ENCODE measurements around the gene CAB39. TPM values are rescaled to one million over a fixed set of nuclear protein-coding genes. Genes with fewer than 3 reads are reported as not detected.

Gene CAB39
- polyA plus RNA-seq, 1 donor from 2014 or later, result 118 TPM

DNA sequence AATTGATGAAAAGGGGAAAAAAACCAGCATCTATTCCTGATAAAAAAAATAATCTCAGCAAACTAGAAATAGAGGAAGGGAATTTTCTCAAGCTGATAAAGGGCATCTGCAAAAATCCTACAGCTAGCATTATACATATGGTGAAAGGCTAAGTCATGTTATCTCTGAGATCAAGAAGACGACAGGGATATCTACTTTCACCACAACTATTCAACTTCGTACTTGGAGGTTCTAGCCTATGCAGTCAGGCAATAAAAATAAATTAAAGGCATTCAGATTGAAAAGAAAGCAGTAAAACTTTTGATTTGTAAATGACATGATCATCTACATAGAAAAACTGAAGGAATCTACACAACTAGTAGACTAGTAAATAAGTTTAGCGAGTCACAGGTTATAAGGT, 58.2 kb downstream of the CAB39 start:
- no peak overlapping the region for H3K4me2 ChIP-seq (ENCODE audit: low read length)
- H3K27ac ChIP-seq (ENCODE audit: low read length), result no peak overlapping the region
- no peak overlapping the region for H3K9ac ChIP-seq (ENCODE audit: low read length)
- peaks cover 4% of the 10 kb centered on the region for H3K36me3 ChIP-seq (ENCODE audit: insufficient read depth, low read length)
- H2AFZ ChIP-seq (ENCODE audit: low read depth, low read length), result no peak overlapping the region
- TF ChIP-seq EZH2 (IDR thresholded peaks at IDR 0.05; ENCODE audit: borderline replicate concordance, insufficient read depth, low read length, poor library complexity, severe bottlenecking), result no peak
- TF ChIP-seq, protein P1, sequence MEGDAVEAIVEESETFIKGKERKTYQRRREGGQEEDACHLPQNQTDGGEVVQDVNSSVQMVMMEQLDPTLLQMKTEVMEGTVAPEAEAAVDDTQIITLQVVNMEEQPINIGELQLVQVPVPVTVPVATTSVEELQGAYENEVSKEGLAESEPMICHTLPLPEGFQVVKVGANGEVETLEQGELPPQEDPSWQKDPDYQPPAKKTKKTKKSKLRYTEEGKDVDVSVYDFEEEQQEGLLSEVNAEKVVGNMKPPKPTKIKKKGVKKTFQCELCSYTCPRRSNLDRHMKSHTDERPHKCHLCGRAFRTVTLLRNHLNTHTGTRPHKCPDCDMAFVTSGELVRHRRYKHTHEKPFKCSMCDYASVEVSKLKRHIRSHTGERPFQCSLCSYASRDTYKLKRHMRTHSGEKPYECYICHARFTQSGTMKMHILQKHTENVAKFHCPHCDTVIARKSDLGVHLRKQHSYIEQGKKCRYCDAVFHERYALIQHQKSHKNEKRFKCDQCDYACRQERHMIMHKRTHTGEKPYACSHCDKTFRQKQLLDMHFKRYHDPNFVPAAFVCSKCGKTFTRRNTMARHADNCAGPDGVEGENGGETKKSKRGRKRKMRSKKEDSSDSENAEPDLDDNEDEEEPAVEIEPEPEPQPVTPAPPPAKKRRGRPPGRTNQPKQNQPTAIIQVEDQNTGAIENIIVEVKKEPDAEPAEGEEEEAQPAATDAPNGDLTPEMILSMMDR (IDR thresholded peaks at IDR 0.05; ENCODE audit: poor library complexity, severe bottlenecking), result no peak
- no peak for TF ChIP-seq RAD21 (conservative IDR thresholded peaks at IDR 0.05)
- TF ChIP-seq EP300 (conservative IDR thresholded peaks at IDR 0.05; ENCODE audit: poor library complexity, severe bottlenecking), result no peak
- no peak for TF ChIP-seq TAF1 (IDR thresholded peaks at IDR 0.05; ENCODE audit: low read depth)
- no peak for TF ChIP-seq MXI1 (conservative IDR thresholded peaks at IDR 0.05; ENCODE audit: poor library complexity, severe bottlenecking)
- TF ChIP-seq, protein P2, sequence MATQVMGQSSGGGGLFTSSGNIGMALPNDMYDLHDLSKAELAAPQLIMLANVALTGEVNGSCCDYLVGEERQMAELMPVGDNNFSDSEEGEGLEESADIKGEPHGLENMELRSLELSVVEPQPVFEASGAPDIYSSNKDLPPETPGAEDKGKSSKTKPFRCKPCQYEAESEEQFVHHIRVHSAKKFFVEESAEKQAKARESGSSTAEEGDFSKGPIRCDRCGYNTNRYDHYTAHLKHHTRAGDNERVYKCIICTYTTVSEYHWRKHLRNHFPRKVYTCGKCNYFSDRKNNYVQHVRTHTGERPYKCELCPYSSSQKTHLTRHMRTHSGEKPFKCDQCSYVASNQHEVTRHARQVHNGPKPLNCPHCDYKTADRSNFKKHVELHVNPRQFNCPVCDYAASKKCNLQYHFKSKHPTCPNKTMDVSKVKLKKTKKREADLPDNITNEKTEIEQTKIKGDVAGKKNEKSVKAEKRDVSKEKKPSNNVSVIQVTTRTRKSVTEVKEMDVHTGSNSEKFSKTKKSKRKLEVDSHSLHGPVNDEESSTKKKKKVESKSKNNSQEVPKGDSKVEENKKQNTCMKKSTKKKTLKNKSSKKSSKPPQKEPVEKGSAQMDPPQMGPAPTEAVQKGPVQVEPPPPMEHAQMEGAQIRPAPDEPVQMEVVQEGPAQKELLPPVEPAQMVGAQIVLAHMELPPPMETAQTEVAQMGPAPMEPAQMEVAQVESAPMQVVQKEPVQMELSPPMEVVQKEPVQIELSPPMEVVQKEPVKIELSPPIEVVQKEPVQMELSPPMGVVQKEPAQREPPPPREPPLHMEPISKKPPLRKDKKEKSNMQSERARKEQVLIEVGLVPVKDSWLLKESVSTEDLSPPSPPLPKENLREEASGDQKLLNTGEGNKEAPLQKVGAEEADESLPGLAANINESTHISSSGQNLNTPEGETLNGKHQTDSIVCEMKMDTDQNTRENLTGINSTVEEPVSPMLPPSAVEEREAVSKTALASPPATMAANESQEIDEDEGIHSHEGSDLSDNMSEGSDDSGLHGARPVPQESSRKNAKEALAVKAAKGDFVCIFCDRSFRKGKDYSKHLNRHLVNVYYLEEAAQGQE (IDR thresholded peaks at IDR 0.05; ENCODE audit: borderline replicate concordance), result no peak
- TF ChIP-seq POLR2AphosphoS5 (IDR thresholded peaks at IDR 0.05), result no peak
- TF ChIP-seq SMC3 (conservative IDR thresholded peaks at IDR 0.05; ENCODE audit: poor library complexity), result no peak
- H3K9me2 ChIP-seq (ENCODE audit: insufficient read depth, low read length), result no peaks in the 10 kb centered on the region
- H3K4me3 ChIP-seq (ENCODE audit: low read length), result no peak overlapping the region
- no peaks in the 10 kb centered on the region for H3K79me2 ChIP-seq (replicated peaks; ENCODE audit: insufficient read depth, low read length)
- H3K27me3 ChIP-seq (ENCODE audit: insufficient read depth, low read depth, low read length), result no peaks in the 10 kb centered on the region
- no peaks in the 10 kb centered on the region for H3F3A ChIP-seq (ENCODE audit: insufficient read depth, low read length, poor library complexity, severe bottlenecking)
- no peaks in the 10 kb centered on the region for H3K9me3 ChIP-seq (ENCODE audit: low read length)
- no peaks in the 10 kb centered on the region for H4K20me1 ChIP-seq (ENCODE audit: insufficient read depth)

DNA sequence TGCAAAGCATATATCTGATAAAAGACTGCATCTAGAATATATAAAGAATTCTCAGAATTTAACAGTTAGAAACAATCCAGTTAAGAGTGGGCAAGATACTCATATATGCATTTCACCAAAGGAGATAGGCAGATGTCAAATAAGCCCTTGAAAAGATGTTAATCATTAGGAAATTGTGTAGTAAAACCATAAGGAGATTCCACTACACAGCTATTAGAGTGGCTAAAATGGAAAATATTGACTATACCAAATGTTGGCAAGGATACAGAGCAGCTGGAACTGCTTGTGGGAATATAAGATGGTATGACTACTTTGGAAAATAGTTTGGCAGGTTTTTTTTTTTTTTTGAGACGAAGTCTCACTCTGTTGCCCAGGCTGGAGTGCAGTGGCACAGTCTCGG, 59.5 kb downstream of the CAB39 start:
- TF ChIP-seq SMC3 (conservative IDR thresholded peaks at IDR 0.05; ENCODE audit: poor library complexity) (no peak), TAF1 (IDR thresholded peaks at IDR 0.05; ENCODE audit: low read depth) (no peak), EP300 (conservative IDR thresholded peaks at IDR 0.05; ENCODE audit: poor library complexity, severe bottlenecking) (no peak), MXI1 (conservative IDR thresholded peaks at IDR 0.05; ENCODE audit: poor library complexity, severe bottlenecking) (no peak), POLR2AphosphoS5 (IDR thresholded peaks at IDR 0.05) (no peak), RAD21 (conservative IDR thresholded peaks at IDR 0.05) (no peak), EZH2 (IDR thresholded peaks at IDR 0.05; ENCODE audit: borderline replicate concordance, insufficient read depth, low read length, poor library complexity, severe bottlenecking) (no peak)
- TF ChIP-seq, protein P1 (IDR thresholded peaks at IDR 0.05; ENCODE audit: poor library complexity, severe bottlenecking), result no peak
- TF ChIP-seq, protein P2 (IDR thresholded peaks at IDR 0.05; ENCODE audit: borderline replicate concordance), result no peak
- Histone ChIP-seq H3K79me2 (replicated peaks; ENCODE audit: insufficient read depth, low read length) (peaks cover 4% of the 10 kb centered on the region), H3K9me3 (ENCODE audit: low read length) (no peaks in the 10 kb centered on the region), H3K4me2 (ENCODE audit: low read length) (no peak overlapping the region), H3K9ac (ENCODE audit: low read length) (no peak overlapping the region), H3K9me2 (ENCODE audit: insufficient read depth, low read length) (no peaks in the 10 kb centered on the region), H3K27ac (ENCODE audit: low read length) (no peak overlapping the region), H2AFZ (ENCODE audit: low read depth, low read length) (no peak overlapping the region), H3K4me3 (ENCODE audit: low read length) (no peak overlapping the region), H3F3A (ENCODE audit: insufficient read depth, low read length, poor library complexity, severe bottlenecking) (no peaks in the 10 kb centered on the region), H3K36me3 (ENCODE audit: insufficient read depth, low read length) (peaks cover 4% of the 10 kb centered on the region), H4K20me1 (ENCODE audit: insufficient read depth) (no peaks in the 10 kb centered on the region), H3K27me3 (ENCODE audit: insufficient read depth, low read depth, low read length) (no peaks in the 10 kb centered on the region)

All from neural cell (in vitro differentiated cells).